Endothelial cell of umbilical vein (primary cell): ENCODE results near the gene FAM221B. TPM values are rescaled to one million over a fixed set of nuclear protein-coding genes. Genes with fewer than 3 reads are reported as not detected.

ENCODE experiments used
- BruUV-seq: library from RNA; stranded (reverse); fragments of 400-500 nt; replicated peaks from 2 replicates; lab custom pipeline; 2021; lab: Mats Ljungman, UMichigan
- CTCF ChIA-PET: fragments of 300-600, 350-600 bp; sonication (Branson Sonifier 250); formaldehyde crosslinking; loops from one replicate; lab custom pipeline; 2021; ENCODE audit warnings: antibody characterized with exemption, inconsistent platforms; lab: Charles Lee
- POLR2A ChIA-PET: fragments of 300-600, 350-600 bp; sonication (Branson Sonifier 250); formaldehyde crosslinking; loops from one replicate; lab custom pipeline; 2021; ENCODE audit warnings: antibody characterized with exemption, inconsistent platforms; lab: Charles Lee
- DNase-seq: peaks from one replicate; pipeline ENCODE4 v3.0.0-alpha.2; 2011; ENCODE audit warnings: low read depth, low spot score
- FAIRE-seq: peaks from 2 replicates; lab custom pipeline; 2011; peaks lifted over from hg19 to GRCh38; lab: Jason Lieb, UNC
- H2AFZ ChIP-seq: 2 replicates; pipeline ENCODE4 v1.6.0; 2012; ENCODE audit warnings: low read depth, low read length, control low read depth, inconsistent platforms
- H3K27ac ChIP-seq: 2 replicates; pipeline ENCODE4 v1.5.1; 2011; ENCODE audit warnings: low read depth, mild to moderate bottlenecking, control low read depth, low read length, moderate library complexity; ENCODE audit not compliant: insufficient read depth
- H3K27me3 ChIP-seq, 2 experiments: 2 replicates each; pipeline versions ENCODE4 v1.6.0 to v1.6.1; 2011; ENCODE audit warnings: low read length in 2 of 2, mixed read lengths in 1 of 2; ENCODE audit not compliant: control insufficient read depth in 2 of 2, insufficient read depth in 2 of 2
- H3K36me3 ChIP-seq, 2 experiments: 2 replicates in 1 of 2; 3 replicates in 1 of 2; pipeline ENCODE4 v1.5.1; 2011; ENCODE audit warnings: low read length in 2 of 2, mild to moderate bottlenecking in 1 of 2, moderate library complexity in 1 of 2; ENCODE audit not compliant: control insufficient read depth in 2 of 2, insufficient read depth in 2 of 2; ENCODE audit errors: extremely low read depth in 1 of 2
- H3K4me1 ChIP-seq: 3 replicates; pipeline ENCODE4 v1.5.1; 2011; ENCODE audit warnings: mild to moderate bottlenecking, low read length; ENCODE audit not compliant: control insufficient read depth, insufficient read depth; ENCODE audit errors: extremely low read depth
- H3K4me2 ChIP-seq: 2 replicates; pipeline ENCODE4 v1.6.1; 2011; ENCODE audit warnings: low read length, control low read depth, mixed read lengths; ENCODE audit not compliant: insufficient read depth
- H3K4me3 ChIP-seq, 3 experiments: fragments of 200-600 bp in 1 of 3; sonication (generic), shearing (Covaris generic) in 1 of 3; replicated peaks in 1 of 3; 2 replicates each; pipeline ENCODE4 v1.5.1; 2011 to 2016; ENCODE audit warnings: control low read depth in 3 of 3, low read length in 3 of 3, mild to moderate bottlenecking in 2 of 3, inconsistent platforms in 1 of 3, low read depth in 1 of 3, moderate library complexity in 1 of 3; ENCODE audit not compliant: insufficient read depth in 1 of 3
- H3K79me2 ChIP-seq: 2 replicates; pipeline ENCODE4 v1.6.0; 2012; ENCODE audit warnings: low read length, inconsistent platforms; ENCODE audit not compliant: control insufficient read depth, insufficient read depth
- H3K9ac ChIP-seq: replicated peaks from 2 replicates; pipeline ENCODE3; 2011; ENCODE audit warnings: low read length, control low read depth; ENCODE audit not compliant: insufficient read depth; ENCODE audit errors: extremely low read depth
- H3K9me1 ChIP-seq: replicated peaks from 3 replicates; pipeline ENCODE4 v1.6.0; 2011; ENCODE audit warnings: mild to moderate bottlenecking, low read length; ENCODE audit not compliant: control insufficient read depth, insufficient read depth; ENCODE audit errors: extremely low read depth
- H3K9me3 ChIP-seq: replicated peaks from 2 replicates; pipeline ENCODE4 v1.5.1; 2012; ENCODE audit warnings: low read length, inconsistent platforms; ENCODE audit not compliant: control insufficient read depth, insufficient read depth
- H4K20me1 ChIP-seq: replicated peaks from 2 replicates; pipeline ENCODE3; 2011; ENCODE audit warnings: mild to moderate bottlenecking, low read length; ENCODE audit not compliant: control insufficient read depth, insufficient read depth; ENCODE audit errors: extremely low read depth
- EZH2 ChIP-seq: IDR thresholded peaks from 2 replicates; pipeline ENCODE4 v1.6.1; 2012; ENCODE audit warnings: borderline replicate concordance, low read depth, mild to moderate bottlenecking, moderate library complexity, low read length, inconsistent platforms; ENCODE audit not compliant: severe bottlenecking
- FOS ChIP-seq: IDR thresholded peaks from 2 replicates; pipeline ENCODE4 v1.6.1; 2011; ENCODE audit warnings: mild to moderate bottlenecking, low read length, moderate library complexity, borderline replicate concordance; ENCODE audit not compliant: insufficient read depth
- GATA2 ChIP-seq: IDR thresholded peaks from 2 replicates; pipeline ENCODE4 v1.7.0; 2011; ENCODE audit warnings: low read depth, mild to moderate bottlenecking, moderate library complexity, mixed read lengths, low read length; ENCODE audit not compliant: insufficient read length, insufficient read depth
- JUN ChIP-seq: IDR thresholded peaks from 2 replicates; pipeline ENCODE4 v1.6.1; 2011; ENCODE audit warnings: borderline replicate concordance, low read depth; ENCODE audit not compliant: insufficient read length, insufficient read depth
- MYC ChIP-seq: IDR thresholded peaks from one replicate; pipeline ENCODE4 v1.6.1; 2011; ENCODE audit warnings: mild to moderate bottlenecking, low read depth, low read length
- POLR2A ChIP-seq: IDR thresholded peaks from 2 replicates; pipeline ENCODE4 v1.6.1; 2012; ENCODE audit warnings: low read depth, mild to moderate bottlenecking, control low read depth, low read length
- POLR2AphosphoS5 ChIP-seq: IDR thresholded peaks from 2 replicates; pipeline ENCODE4 v1.6.1; 2012; ENCODE audit warnings: low read depth, mild to moderate bottlenecking, control low read depth, low read length, moderate library complexity; ENCODE audit not compliant: insufficient read depth
- dilution Hi-C: fragments of 300-500 bp; cut with MboI; formaldehyde crosslinking; loops from one replicate; pipeline ENCODE4 v1.15.0; 2019; ENCODE audit warnings: low sequenced_read_pairs; ENCODE audit not compliant: extremely low pct_ligation_motif_present
- intact Hi-C: fragments of 100-400 bp; cut with micrococcal nuclease; formaldehyde crosslinking; loops from one replicate; pipeline ENCODE4 v1.10.0; 2022
- polyA plus RNA-seq, 4 experiments: library from polyadenylated mRNA; depleted of rRNA in 3 of 4; stranded (reverse) in 3 of 4; unstranded in 1 of 4; fragments of >200 nt; gene quantifications; 2 replicates each; pipeline versions ENCODE4 v1.2.1 to v1.2.3, GENCODE V29; 2011 to 2012; ENCODE audit warnings: missing spikeins in 1 of 4
- total RNA-seq: library from RNA; stranded (reverse); gene quantifications from 2 replicates; pipeline ENCODE4 v1.2.3, GENCODE V29; 2021
- TF ChIP-seq, protein P1 (sequence below), 2 donors: IDR thresholded peaks; 1 replicate in 1 of 2; 2 replicates in 1 of 2; pipeline ENCODE4 v1.5.1; 2011; ENCODE audit warnings: low read length in 2 of 2, mild to moderate bottlenecking in 2 of 2, moderate library complexity in 2 of 2, control low read depth in 1 of 2, inconsistent platforms in 1 of 2, low read depth in 1 of 2; ENCODE audit not compliant: insufficient read depth in 1 of 2; ENCODE audit errors: extremely low read depth in 1 of 2
- TF ChIP-seq, protein P2 (sequence below): IDR thresholded peaks from 2 replicates; pipeline ENCODE4 v1.6.1; 2011; ENCODE audit not compliant: insufficient read depth, insufficient read length

Gene FAM221B
- total and polyA plus RNA-seq, 2 donors (not counting 3 experiments of a cell fraction or from before 2014, with no cell fraction given), result not detected

DNA sequence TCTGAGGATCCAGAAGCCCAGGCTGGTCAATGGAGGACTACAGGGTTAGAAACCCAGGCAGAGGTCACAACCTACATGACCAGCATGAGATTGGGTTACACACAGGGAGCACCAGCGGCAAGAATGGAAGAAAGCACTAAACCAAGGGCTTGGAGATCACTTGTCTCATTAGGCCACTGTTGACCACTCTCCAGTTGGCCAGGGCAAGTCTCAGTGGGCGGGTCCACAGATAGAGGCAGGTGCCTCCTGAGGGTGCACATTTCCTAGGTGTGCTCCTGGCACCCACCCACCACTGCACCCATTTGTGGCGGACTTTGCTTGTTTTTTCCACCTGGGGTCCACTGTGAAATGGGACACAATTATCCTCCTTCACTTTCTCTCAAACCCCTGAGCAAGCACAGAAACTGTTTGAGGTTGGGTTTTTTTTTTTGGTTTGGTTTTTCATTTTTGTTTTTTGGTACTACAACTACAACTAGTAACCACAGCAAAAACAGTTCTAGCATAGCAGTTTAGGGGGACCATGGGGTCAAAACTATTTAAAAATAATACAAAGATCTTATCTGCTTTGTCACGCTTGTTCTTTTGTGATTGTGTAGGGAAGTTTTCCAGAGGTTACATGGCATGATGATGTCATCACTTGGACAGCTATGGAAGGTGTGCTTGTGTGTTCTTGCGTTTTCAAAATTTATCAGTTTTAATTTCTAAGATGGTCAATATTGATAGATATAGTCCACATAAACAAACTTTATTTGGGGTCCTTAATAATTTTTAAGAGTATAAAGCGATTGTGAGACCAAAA is 31.0 kb downstream of the FAM221B start:
- Histone ChIP-seq H3K4me3 (no peak overlapping the region), H4K20me1 (no peaks in the 10 kb centered on the region), H2AFZ (no peak overlapping the region), H3K27me3 (no peaks in the 10 kb centered on the region), H3K9me3 (no peaks in the 10 kb centered on the region), H3K36me3 (no peaks in the 10 kb centered on the region), H3K9ac (peak overlapping the region; percentile 6), H3K4me1 (peaks cover 40% of the 10 kb centered on the region), H3K79me2 (peaks cover 6% of the 10 kb centered on the region), H3K4me2 (no peak overlapping the region), H3K27ac (peak overlapping the region; percentile 21), H3K9me1 (no peaks in the 10 kb centered on the region)
- intact Hi-C loops (loop anchor here (2.0 kb wide), 1 partner anchor 15 kb away; the partner anchor contains the start of gene SPAG8), dilution Hi-C loops (no loop called here)
- FAIRE-seq (peak; percentile 12), DNase-seq (no peak)
- BruUV-seq, result no TSS peak
- POLR2A ChIA-PET, result no interaction called here
- CTCF ChIA-PET, result interaction anchor here (1.1 to 1.4 kb wide), 2 partner anchors 14 to 29 kb away, joined by 5 to 7 read pairs; no protein-coding TSS in a partner anchor
- TF ChIP-seq, protein P1, sequence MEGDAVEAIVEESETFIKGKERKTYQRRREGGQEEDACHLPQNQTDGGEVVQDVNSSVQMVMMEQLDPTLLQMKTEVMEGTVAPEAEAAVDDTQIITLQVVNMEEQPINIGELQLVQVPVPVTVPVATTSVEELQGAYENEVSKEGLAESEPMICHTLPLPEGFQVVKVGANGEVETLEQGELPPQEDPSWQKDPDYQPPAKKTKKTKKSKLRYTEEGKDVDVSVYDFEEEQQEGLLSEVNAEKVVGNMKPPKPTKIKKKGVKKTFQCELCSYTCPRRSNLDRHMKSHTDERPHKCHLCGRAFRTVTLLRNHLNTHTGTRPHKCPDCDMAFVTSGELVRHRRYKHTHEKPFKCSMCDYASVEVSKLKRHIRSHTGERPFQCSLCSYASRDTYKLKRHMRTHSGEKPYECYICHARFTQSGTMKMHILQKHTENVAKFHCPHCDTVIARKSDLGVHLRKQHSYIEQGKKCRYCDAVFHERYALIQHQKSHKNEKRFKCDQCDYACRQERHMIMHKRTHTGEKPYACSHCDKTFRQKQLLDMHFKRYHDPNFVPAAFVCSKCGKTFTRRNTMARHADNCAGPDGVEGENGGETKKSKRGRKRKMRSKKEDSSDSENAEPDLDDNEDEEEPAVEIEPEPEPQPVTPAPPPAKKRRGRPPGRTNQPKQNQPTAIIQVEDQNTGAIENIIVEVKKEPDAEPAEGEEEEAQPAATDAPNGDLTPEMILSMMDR (IDR thresholded peaks at IDR 0.05; ENCODE audit: extremely low read depth in 1 of 2, insufficient read depth in 1 of 2, low read depth in 1 of 2, low read length in 2 of 2), result no peak
- TF ChIP-seq MYC (no peak), FOS (no peak), POLR2A (no peak), GATA2 (peak; percentile 51), JUN (peak; percentile 47), EZH2 (no peak), POLR2AphosphoS5 (no peak)
- TF ChIP-seq, protein P2, sequence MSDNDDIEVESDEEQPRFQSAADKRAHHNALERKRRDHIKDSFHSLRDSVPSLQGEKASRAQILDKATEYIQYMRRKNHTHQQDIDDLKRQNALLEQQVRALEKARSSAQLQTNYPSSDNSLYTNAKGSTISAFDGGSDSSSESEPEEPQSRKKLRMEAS, result no peak
